Measurements from ENCODE around the gene ZFHX3. TPM values are rescaled to one million over a fixed set of nuclear protein-coding genes. Genes with fewer than 3 reads are reported as not detected.

Gene ZFHX3
- total and polyA plus RNA-seq, 9 donors = 3.4 to 17.6 (median 11.9) TPM

GRCh38 chr16:72903176-72903575 lies 144.8 kb downstream of the ZFHX3 start:
- intact Hi-C loops (cut with DNase I) = no loop called here
- no peak overlapping the region for H3K4me3 ChIP-seq
- no peak overlapping the region for H3K27ac ChIP-seq
- TF ChIP-seq POLR2A (IDR thresholded peaks at IDR 0.05) (no peak), CTCF (IDR thresholded peaks at IDR 0.05) (no peak), EP300 (IDR thresholded peaks at IDR 0.05) (no peak)
- H3K36me3 ChIP-seq = no peaks in the 10 kb centered on the region
- H3K9me3 ChIP-seq = no peaks in the 10 kb centered on the region
- H3K27me3 ChIP-seq = no peaks in the 10 kb centered on the region
- H3K4me1 ChIP-seq (ENCODE audit: insufficient read depth) = no peaks in the 10 kb centered on the region
- no peak for DNase-seq
- WGBS, 3 donors = 84 to 94% (median 87%) methylated on average over 6 of the region's 6 CpGs

DNA sequence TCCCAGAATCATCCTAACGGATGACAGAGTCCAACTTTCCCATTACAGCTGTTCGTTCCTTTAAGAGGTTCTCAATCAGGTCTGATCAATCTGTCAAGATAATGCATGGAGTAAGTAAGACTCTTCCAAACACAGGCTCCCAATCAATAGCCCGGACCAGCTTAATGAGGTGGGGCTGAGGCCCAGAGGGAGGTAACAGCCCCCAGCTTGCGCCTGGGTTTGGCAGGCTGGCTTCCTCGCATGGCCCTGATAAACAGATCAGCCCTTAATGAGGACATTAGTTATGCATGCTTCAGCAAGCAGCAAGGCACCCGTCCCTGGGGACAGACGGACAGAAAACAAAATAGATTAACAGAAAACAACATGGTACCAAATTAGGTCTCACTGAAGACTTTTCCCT lies 145.7 kb downstream of the ZFHX3 start:
- Histone ChIP-seq H3K4me3 (no peak overlapping the region), H3K36me3 (no peaks in the 10 kb centered on the region), H3K9me3 (no peaks in the 10 kb centered on the region), H3K27me3 (no peaks in the 10 kb centered on the region), H3K27ac (no peak overlapping the region), H3K4me1 (ENCODE audit: insufficient read depth) (no peaks in the 10 kb centered on the region)
- 91 to 95% (median 93%) methylated on average over 7 of the region's 7 CpGs for WGBS, 3 donors
- TF ChIP-seq POLR2A (IDR thresholded peaks at IDR 0.05) = no peak
- no peak for TF ChIP-seq EP300 (IDR thresholded peaks at IDR 0.05)
- TF ChIP-seq CTCF (IDR thresholded peaks at IDR 0.05) = no peak
- DNase-seq = no peak
- intact Hi-C loops (cut with DNase I) = no loop called here

DNA sequence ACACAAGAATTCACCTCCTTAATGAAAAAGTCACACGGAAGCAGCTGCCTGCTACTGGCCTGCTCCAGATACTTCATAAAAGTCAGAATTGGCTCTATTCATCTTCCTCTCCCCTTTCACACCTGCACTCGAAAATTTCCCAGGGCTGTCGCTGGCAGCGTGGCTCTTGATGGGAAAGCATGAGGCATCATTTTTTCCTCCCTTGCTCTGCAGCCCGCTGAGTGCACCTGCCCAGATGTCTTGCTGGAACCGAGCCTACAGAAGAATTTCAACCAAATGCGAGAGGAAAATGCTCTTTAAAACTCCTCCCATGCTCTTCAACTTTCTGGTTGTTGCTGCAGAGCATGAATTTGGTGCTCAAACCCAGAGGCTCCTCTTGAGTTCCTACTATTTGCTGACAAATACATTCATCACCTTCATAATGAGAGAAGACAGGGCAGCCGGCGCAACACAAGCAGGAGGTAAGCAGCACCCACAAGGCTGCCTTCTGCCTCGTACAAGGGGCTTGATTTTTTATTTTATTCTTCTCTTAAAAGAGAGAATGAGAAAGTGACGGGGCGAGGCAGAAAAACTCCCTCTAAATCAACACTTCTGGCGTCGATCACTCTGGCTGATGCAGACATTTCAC lies 146.8 kb downstream of the ZFHX3 start:
- TF ChIP-seq EP300 (IDR thresholded peaks at IDR 0.05) (no peak), POLR2A (IDR thresholded peaks at IDR 0.05) (no peak), CTCF (IDR thresholded peaks at IDR 0.05) (no peak)
- intact Hi-C loops (cut with DNase I) = no loop called here
- Histone ChIP-seq H3K4me1 (ENCODE audit: insufficient read depth) (no peaks in the 10 kb centered on the region), H3K27me3 (no peaks in the 10 kb centered on the region), H3K4me3 (no peak overlapping the region), H3K36me3 (no peaks in the 10 kb centered on the region), H3K27ac (no peak overlapping the region), H3K9me3 (no peaks in the 10 kb centered on the region)
- DNase-seq = no peak
- WGBS, 3 donors = 66 to 71% (median 68%) methylated on average over 14 of the region's 14 CpGs

- Histone ChIP-seq H3K4me3 (no peak overlapping the region), H3K27ac (no peak overlapping the region), H3K36me3 (no peaks in the 10 kb centered on the region), H3K4me1 (ENCODE audit: insufficient read depth) (peaks cover 4% of the 10 kb centered on the region), H3K9me3 (no peaks in the 10 kb centered on the region), H3K27me3 (no peaks in the 10 kb centered on the region)
- WGBS, 3 donors = 56 to 80% (median 78%) methylated on average over 8 of the region's 8 CpGs
- DNase-seq = no peak
- TF ChIP-seq EP300 (IDR thresholded peaks at IDR 0.05) (no peak), CTCF (IDR thresholded peaks at IDR 0.05) (no peak), POLR2A (IDR thresholded peaks at IDR 0.05) (no peak)
- intact Hi-C loops (cut with DNase I) = no loop called here
These were observed 149.6 kb downstream of the ZFHX3 start for GRCh38 chr16:72898216-72898825.

All from ovary (tissue), 9 donors.